Right hindlimb (tissue), 1 donor: ENCODE measurements around the gene ITPR2.
A peak's percentile ranks its signal among the peaks of the same experiment; 100 is the strongest.
"Not testable (repeated sequence)": the region's sequence is repeated elsewhere in the genome, so short reads cannot be mapped to it uniquely, and the experiment has no call there.

Source experiments
- DNase-seq: peaks from one replicate; pipeline ENCODE4 v3.0.0-alpha.2; 2018

Gene ITPR2

GRCh38 chr12:26319511-26319910, 513.5 kb downstream of the ITPR2 start:
- DNase-seq, result peak; percentile 78

- peak; percentile 38 for DNase-seq
These were observed 514.3 kb downstream of the ITPR2 start for GRCh38 chr12:26318661-26319068.

GRCh38 chr12:26317942-26318575, 514.9 kb downstream of the ITPR2 start:
- DNase-seq, result no peak

DNA sequence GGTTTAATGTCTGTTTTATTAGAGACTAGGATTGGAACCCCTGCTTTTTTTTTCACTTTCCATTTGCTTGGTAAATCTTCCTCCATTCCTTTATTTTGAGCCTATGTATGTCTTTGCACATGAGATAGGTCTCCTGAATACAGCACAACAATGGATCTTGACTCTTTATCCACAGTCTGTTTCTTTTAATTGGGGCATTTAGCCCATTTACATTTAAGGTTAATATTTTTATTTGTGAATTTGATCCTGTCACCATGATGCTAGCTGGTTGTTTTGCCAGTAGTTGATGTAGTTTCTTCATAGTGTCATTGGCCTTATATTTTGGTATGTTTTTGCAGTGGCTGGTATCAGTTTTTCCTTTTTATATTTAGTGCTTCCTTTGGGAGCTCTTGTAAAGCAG, 518.9 kb downstream of the ITPR2 start:
- DNase-seq, result not testable (repeated sequence)

- DNase-seq, result not testable (repeated sequence)
These were observed 522.5 kb downstream of the ITPR2 start for GRCh38 chr12:26310489-26310888.

- DNase-seq, result no peak
These were observed 523.4 kb downstream of the ITPR2 start for GRCh38 chr12:26309634-26310033.

GRCh38 chr12:26304273-26304672, 528.7 kb downstream of the ITPR2 start:
- no peak for DNase-seq

DNA sequence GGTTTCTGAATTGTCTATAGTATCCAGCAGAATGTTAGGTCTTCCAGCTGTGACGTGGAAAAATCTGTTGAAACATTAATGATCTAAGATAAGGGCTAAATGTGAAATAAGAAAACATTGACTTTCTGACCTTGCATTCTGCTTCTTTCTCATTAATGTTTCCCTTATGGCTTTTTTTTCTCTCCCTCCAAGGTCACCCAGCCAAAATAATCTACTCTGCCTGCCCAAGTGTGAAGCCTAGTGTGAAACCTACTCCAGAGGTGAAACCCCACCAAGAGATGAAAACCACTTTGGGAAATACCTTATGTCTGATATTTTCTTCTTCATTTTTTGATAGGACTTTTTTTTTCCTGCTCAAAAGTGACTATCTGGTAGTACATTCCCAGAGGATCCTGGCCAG, 529.6 kb downstream of the ITPR2 start:
- DNase-seq, result no peak

- no peak for DNase-seq
These were observed 530.2 kb downstream of the ITPR2 start for GRCh38 chr12:26302776-26303175.

DNA sequence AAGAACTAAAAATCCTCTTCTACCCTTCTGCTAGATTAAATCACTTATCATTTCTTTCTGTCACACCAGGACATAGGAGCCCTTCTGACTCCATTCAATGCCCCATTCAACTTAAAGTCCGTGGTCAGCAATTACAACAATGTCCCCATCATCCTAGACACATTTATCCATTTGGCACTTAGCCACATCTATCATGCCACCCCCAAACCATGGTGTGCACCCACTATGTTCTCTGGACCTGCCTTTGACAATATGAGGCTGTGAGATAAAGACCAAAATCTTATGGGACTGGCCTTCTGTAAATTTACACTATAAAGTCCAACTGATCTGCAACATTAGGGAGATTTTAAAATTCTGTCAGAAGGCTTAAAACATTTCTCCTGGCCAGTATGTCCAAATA, 533.2 kb downstream of the ITPR2 start:
- DNase-seq, result no peak

GRCh38 chr12:26298785-26299621, 534.0 kb downstream of the ITPR2 start:
- DNase-seq, result no peak

DNA sequence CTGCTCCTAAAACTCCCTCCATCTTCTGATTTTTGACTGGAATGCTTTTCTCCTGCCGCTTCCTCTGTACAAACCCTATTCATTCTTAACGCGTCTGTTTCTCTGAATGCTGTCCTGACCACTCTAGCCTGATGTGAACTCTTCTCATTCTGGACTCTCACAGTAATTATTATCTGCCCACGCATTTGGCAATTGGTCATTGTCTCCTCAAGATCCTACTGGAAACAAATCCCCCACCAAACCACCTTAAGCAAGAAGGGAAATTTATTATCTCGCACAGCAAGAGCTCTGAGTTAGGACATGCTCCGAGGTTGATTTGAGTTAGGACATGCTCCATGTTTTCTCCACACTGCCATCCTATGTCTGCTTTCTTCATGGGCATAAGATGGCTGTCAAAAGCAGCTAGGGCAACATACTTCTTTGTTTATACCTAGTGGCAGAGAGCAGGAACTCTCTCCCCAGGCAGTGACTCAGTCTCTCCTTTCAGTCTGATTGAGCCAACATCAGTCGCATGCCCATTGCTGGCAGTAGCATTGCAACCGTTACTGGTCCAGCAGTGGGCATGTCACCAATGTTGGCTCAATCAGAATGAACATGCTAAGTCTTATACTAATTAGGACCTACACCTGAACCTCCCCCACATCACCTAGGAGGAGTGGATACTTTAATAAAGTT, 535.5 kb downstream of the ITPR2 start:
- no peak for DNase-seq

DNA sequence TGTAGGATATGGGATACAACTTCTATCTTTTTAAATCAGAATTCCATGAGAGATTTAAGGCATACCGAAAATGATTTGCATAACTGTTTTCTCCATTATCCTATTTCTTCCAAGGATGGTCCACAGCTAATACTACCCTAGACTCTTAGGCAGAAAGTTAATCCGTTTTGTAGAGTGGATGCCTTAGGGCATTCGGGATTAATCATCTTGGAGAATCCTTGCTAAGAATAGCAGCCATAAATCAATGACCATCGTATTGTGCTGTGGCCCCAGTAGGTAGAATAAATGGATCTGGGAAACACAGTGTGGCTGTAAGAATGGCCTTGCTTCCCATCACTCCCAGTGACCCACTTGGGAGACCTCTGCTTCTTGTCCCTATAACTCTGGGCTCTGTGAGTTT, 538.0 kb downstream of the ITPR2 start:
- DNase-seq, result no peak

- no peak for DNase-seq
These were observed 539.4 kb downstream of the ITPR2 start for GRCh38 chr12:26293612-26294011.

GRCh38 chr12:26292596-26292995, 540.4 kb downstream of the ITPR2 start:
- no peak for DNase-seq

DNA sequence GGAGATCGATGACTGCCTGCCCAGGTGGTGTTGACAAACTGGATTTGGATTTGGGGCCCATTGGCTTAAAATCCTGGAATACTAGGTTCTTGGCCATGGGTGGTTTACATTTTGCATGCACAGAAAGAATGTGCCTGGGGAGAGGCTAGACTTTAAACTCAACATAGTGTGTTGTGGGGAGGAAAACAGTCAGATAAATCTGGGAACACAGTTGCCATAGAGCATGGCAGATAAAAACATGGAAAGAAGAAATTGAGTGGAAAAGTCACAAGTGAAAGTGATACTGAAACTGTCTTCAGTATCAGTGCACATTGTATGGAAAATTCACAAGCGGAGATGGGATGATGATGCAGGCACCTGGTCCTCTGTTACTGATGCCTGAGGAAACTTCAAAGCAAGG, 542.4 kb downstream of the ITPR2 start:
- no peak for DNase-seq

DNA sequence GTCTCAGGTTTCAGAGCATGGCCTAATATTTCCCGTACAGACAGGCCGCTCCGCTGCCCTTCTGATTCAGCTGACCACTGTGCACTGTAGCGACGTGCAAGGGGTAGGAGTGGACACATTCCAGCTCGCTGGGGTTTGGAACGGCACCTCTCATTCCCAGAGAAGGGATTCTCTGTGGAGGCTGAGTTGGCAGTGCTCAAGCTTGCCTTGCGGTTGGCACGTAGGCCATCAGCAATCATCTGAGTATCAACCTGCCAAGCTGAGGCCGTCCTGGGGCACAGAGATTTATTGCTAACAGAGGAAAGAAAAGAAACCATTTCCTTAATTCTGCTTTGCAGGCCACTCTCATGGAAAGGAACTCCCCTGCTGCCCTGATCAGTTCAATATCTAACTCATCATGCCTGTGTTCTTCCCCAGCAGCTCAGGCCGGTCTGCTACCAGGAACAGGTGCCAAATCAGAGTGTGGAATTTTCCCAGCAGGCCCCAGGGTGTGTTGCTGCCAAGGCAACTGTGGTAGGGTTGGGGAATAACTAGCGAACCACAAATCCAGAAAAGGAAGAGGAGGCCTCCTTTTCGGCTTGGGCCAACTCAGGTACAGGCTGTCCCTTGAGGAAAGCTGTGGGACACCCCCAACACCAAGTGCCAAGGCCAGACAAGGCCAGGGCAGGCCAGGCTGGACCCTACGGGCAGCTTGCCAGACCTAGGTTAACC, 545.2 kb downstream of the ITPR2 start:
- DNase-seq, result peak; percentile 84
